ENCODE results near the gene PEX11B. TPM values are rescaled to one million over a fixed set of nuclear protein-coding genes. Genes with fewer than 3 reads are reported as not detected.

Gene PEX11B
- total and polyA plus RNA-seq, 12 donors = 17.7 to 26.3 (median 23.0) TPM

GRCh38 chr1:145956361-145956760, 37.8 kb upstream of the PEX11B start:
- TF ChIP-seq CTCF (IDR thresholded peaks at IDR 0.05) = no peak
- peaks cover 0 to 22% (median 0%) of the 10 kb centered on the region in 9 donors for H3K36me3 ChIP-seq
- intact Hi-C loops (cut with DNase I) = loop anchor here in 5 of 10 donors (1.0 to 5.0 kb wide), 3 partner anchors 29 to 39 kb away; partner anchors contain the start of genes PEX11B (in 5 of the 5) and RBM8A (in 2 of the 5)

DNA sequence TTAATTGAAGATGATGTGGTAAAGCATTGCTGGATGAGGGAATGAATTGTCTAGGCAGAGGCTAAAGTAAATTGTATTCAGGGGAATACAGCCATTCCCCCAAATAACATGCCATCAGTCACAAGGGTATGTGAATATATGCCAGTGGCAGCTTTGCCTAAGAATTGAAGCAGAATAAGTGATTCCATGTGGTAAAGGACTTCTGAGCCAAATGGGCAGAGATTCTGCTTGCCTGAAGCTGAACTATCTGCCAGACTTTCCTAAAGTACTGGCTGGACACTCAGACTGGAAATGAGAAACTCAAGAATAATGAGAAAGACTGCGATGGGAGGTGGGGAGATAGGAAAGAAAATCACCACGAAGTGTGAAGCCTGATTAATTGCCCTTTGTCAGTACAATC, 36.9 kb upstream of the PEX11B start:
- no peak for TF ChIP-seq CTCF (IDR thresholded peaks at IDR 0.05)
- ATAC-seq (no peak), DNase-seq (no peak)
- peaks cover 0 to 27% (median 0%) of the 10 kb centered on the region in 9 donors for H3K36me3 ChIP-seq
- peak overlapping the region in 5 of 10 donors; percentile 60 to 77 (median 67) for H3K4me3 ChIP-seq
- H3K4me1 ChIP-seq = peaks cover 0 to 82% (median 60%) of the 10 kb centered on the region in 9 donors
- intact Hi-C loops (cut with DNase I) = loop anchor here in 6 of 10 donors (2.0 to 5.0 kb wide), 3 partner anchors 23 to 38 kb away; partner anchors contain the start of gene PEX11B (in 5 of the 6)
- WGBS, 2 donors = 12 to 19% methylated on average over 2 of the region's 2 CpGs
- peak overlapping the region in 8 of 10 donors; percentile 16 to 99 (median 97) for H3K27ac ChIP-seq
- no peaks in the 10 kb centered on the region for H3K9me3 ChIP-seq
- H3K27me3 ChIP-seq = no peaks in the 10 kb centered on the region

More at GRCh38 chr1:145956361-145956760, 37.8 kb upstream of the PEX11B start:
- peak overlapping the region in 9 of 10 donors; percentile 95 to 100 (median 99) for H3K27ac ChIP-seq
- H3K4me1 ChIP-seq = peaks cover 0 to 86% (median 63%) of the 10 kb centered on the region in 9 donors
- H3K4me3 ChIP-seq = peak overlapping the region; percentile 56 to 88 (median 68)
- H3K9me3 ChIP-seq = no peaks in the 10 kb centered on the region
- ATAC-seq (no peak), DNase-seq (no peak)
- peaks cover 0 to 5% (median 0%) of the 10 kb centered on the region in 7 donors for H3K27me3 ChIP-seq

- no peak for TF ChIP-seq CTCF (IDR thresholded peaks at IDR 0.05)
- H3K36me3 ChIP-seq = peaks cover 0 to 40% (median 0%) of the 10 kb centered on the region in 9 donors
- DNase-seq (no peak), ATAC-seq (no peak)
- peaks cover 0 to 76% (median 51%) of the 10 kb centered on the region in 9 donors for H3K4me1 ChIP-seq
- H3K4me3 ChIP-seq = no peak overlapping the region
- 82 to 93% methylated on average over 6 of the region's 6 CpGs for WGBS, 2 donors
- no peaks in the 10 kb centered on the region for H3K9me3 ChIP-seq
- H3K27ac ChIP-seq = no peak overlapping the region
- intact Hi-C loops (cut with DNase I) = loop anchor here in 2 of 10 donors (2.0 kb wide), 2 partner anchors 21 to 23 kb away; no protein-coding TSS in a partner anchor
- H3K27me3 ChIP-seq = no peaks in the 10 kb centered on the region
Measured at GRCh38 chr1:145953861-145954260, 35.3 kb upstream of the PEX11B start.

GRCh38 chr1:145952903-145953302, 34.4 kb upstream of the PEX11B start:
- intact Hi-C loops (cut with DNase I) = no loop called here
- no peak overlapping the region for H3K27ac ChIP-seq

More at GRCh38 chr1:145952903-145953302, 34.4 kb upstream of the PEX11B start:
- Histone ChIP-seq H3K4me1 (peaks cover 0 to 77% (median 49%) of the 10 kb centered on the region in 9 donors), H3K9me3 (no peaks in the 10 kb centered on the region), H3K4me3 (no peak overlapping the region), H3K27me3 (no peaks in the 10 kb centered on the region), H3K36me3 (peaks cover 0 to 48% (median 0%) of the 10 kb centered on the region in 9 donors)
- no peak for TF ChIP-seq CTCF (IDR thresholded peaks at IDR 0.05)
- WGBS, 2 donors = 98 to 99% methylated on average over 3 of the region's 3 CpGs
- no peak for ATAC-seq
- no peak for DNase-seq

Measured in heart right ventricle (tissue), 16 donors.